IPS-20b (cell line): ENCODE data around the gene LRCH4.
"Not testable (repeated sequence)": the region's sequence is repeated elsewhere in the genome, so short reads cannot be mapped to it uniquely, and the experiment has no call there.

Experiments used
- H3K27ac ChIP-seq: one replicate; pipeline ENCODE4 v1.5.1; 2013; ENCODE audit warnings: low read length
- H3K27me3 ChIP-seq: 2 replicates; pipeline ENCODE4 v1.6.1; 2013; ENCODE audit warnings: mild to moderate bottlenecking, low read length, inconsistent platforms; ENCODE audit not compliant: insufficient read depth
- H3K36me3 ChIP-seq: 2 replicates; pipeline ENCODE4 v1.6.1; 2013; ENCODE audit warnings: low read depth, mild to moderate bottlenecking, inconsistent platforms, low read length, moderate library complexity; ENCODE audit not compliant: insufficient read depth
- H3K4me1 ChIP-seq: 2 replicates; pipeline ENCODE4 v1.6.1; 2013; ENCODE audit warnings: mild to moderate bottlenecking, control low read depth, inconsistent platforms, low read length, moderate library complexity; ENCODE audit not compliant: insufficient read depth
- H3K4me3 ChIP-seq: 2 replicates; pipeline ENCODE4 v1.5.1; 2013; ENCODE audit warnings: mild to moderate bottlenecking, low read length, inconsistent platforms
- H3K9ac ChIP-seq: 2 replicates; pipeline ENCODE4 v1.6.1; 2013; ENCODE audit warnings: low read depth, mild to moderate bottlenecking, inconsistent platforms, low read length, moderate library complexity
- H3K9me3 ChIP-seq: 2 replicates; pipeline ENCODE4 v1.6.1; 2013; ENCODE audit warnings: mild to moderate bottlenecking, low read depth, low read length, inconsistent platforms; ENCODE audit not compliant: insufficient read depth

The LRCH4 gene

DNA sequence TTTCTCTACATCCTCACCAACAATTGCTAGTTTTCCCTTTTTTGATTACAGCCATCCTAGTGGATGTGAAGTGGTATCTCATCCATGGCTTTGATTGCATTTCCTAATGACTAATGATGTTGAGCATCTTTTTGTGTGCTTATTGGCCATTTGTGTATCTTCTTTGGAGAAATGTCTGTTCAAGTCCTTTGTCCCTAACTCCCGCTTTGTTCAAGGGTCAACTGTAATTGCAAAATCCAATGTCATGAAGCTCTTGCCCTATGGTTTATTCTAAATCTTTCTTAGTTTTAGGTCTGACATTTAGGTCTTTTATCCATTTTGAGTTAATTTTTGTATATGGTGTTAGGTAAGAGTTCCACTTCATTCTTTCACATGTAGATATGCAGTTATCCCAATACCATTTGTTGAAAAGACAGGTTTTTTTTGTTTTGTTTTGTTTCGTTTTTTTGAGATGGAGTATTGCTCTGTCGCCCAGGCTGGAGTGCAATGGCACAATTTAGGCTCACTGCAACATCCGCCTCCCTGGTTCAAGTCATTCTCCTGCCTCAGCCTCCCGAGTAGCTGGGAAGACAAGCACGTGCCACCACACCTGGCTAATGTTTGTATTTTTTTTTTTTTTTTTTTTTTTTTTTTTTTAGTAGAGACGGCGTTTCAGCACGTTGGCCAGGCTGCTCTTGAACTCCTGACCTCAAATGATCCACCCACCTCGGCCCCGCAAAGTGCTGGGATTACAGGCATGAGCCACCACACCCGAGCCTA, 57.6 kb downstream of the LRCH4 start:
- H3K27me3 ChIP-seq, H3K9ac ChIP-seq, H3K4me3 ChIP-seq, H3K36me3 ChIP-seq, H3K4me1 ChIP-seq, H3K9me3 ChIP-seq, H3K27ac ChIP-seq: not testable (repeated sequence)
